Vagina (tissue), 2 donors: ENCODE data around the gene ZNF579.

Experiments
- CTCF ChIP-seq, 3 experiments: fragments of 450-650 bp in 2 of 3; fragments of 200-600 bp in 1 of 3; sonication (generic) in 1 of 3; IDR thresholded peaks; one replicate each; pipeline ENCODE4 v1.5.1; 2017 to 2019; ENCODE audit warnings: antibody characterized with exemption in 3 of 3, mild to moderate bottlenecking in 2 of 3, moderate library complexity in 2 of 3
- POLR2A ChIP-seq, 2 donors: fragments of 450-650 bp; IDR thresholded peaks; one replicate each; pipeline ENCODE4 v1.6.1; 2017; ENCODE audit warnings: antibody characterized with exemption in 2 of 2, mild to moderate bottlenecking in 2 of 2, moderate library complexity in 2 of 2

GRCh38 chr19:55585658-55586339, 5.2 kb upstream of the ZNF579 start:
- TF ChIP-seq POLR2A (IDR thresholded peaks at IDR 0.05) (no peak), CTCF (IDR thresholded peaks at IDR 0.05) (no peak)
